ENCODE measurements around the gene UBQLN1. TPM values are rescaled to one million over a fixed set of nuclear protein-coding genes. Genes with fewer than 3 reads are reported as not detected.

UBQLN1 gene
- total and polyA plus RNA-seq, 9 of the 15 experiments (the other 6 are each of a cell fraction or from before 2014, with no cell fraction given): 7.5 to 120 (median 52.8) TPM

- Histone ChIP-seq H4K20me1 (replicated peaks; ENCODE audit: control insufficient read depth, insufficient read depth, low read length) (no peaks in the 10 kb centered on the region), H3K4me3 (no peak overlapping the region), H3K9me1 (ENCODE audit: control insufficient read depth, insufficient read depth, low read length) (no peaks in the 10 kb centered on the region), H3K79me2 (ENCODE audit: control insufficient read depth, insufficient read depth, low read length) (peaks cover 49% of the 10 kb centered on the region), H3K9ac (ENCODE audit: insufficient read depth in 1 of 2, low read depth in 2 of 2, low read length in 2 of 2) (no peak overlapping the region), H3K27ac (ENCODE audit: extremely low read depth, low read depth, low read length) (no peak overlapping the region), H3K4me2 (ENCODE audit: insufficient read depth, low read length) (no peak overlapping the region), H3K9me3 (replicated peaks; ENCODE audit: control insufficient read depth, insufficient read depth, low read depth, low read length) (no peaks in the 10 kb centered on the region), H3K27me3 (ENCODE audit: control insufficient read depth in 2 of 2, insufficient read depth in 2 of 2, low read length in 2 of 2) (no peaks in the 10 kb centered on the region), H2AFZ (ENCODE audit: low read depth, low read length) (no peak overlapping the region), H3K4me1 (replicated peaks in 1 of 2; ENCODE audit: control insufficient read depth in 2 of 2, insufficient read depth in 2 of 2, low read length in 2 of 2) (no peaks in the 10 kb centered on the region), H3K36me3 (ENCODE audit: control insufficient read depth, insufficient read depth, low read length) (peaks cover 86% of the 10 kb centered on the region)
- in situ Hi-C loops (cut with MboI): no loop called here
- ChIA-PET POLR2A (interaction anchor here (0.7 kb wide), 1 partner anchor 11 kb away, joined by 3 read pairs; no protein-coding TSS in a partner anchor), CTCF (ENCODE audit: low intra/inter-chr PET ratio) (no interaction called here)
- intact Hi-C loops (cut with micrococcal nuclease): no loop called here
- WGBS (ENCODE audit: insufficient coverage, low coverage, missing lambda C conversion rate): 100% methylated on average over 3 of the region's 3 CpGs
- DNase-seq (ENCODE audit: extremely low read depth in 1 of 4, low spot score in 3 of 4) (no peak), FAIRE-seq (no peak), ATAC-seq (no peak)
- no TSS peak for BruUV-seq (replicated peaks)
- TF ChIP-seq SMARCE1 (IDR thresholded peaks at IDR 0.05): no peak
- no peak for TF ChIP-seq BRCA1 (IDR thresholded peaks at IDR 0.05)
- TF ChIP-seq BRCA1 (CRISPR knock-in tag; IDR thresholded peaks at IDR 0.05): no peak
- TF ChIP-seq ZNF217 (CRISPR knock-in tag; IDR thresholded peaks at IDR 0.05): no peak
- TF ChIP-seq ZNF124 (CRISPR knock-in tag; IDR thresholded peaks at IDR 0.05): no peak
- TF ChIP-seq RCOR1 (IDR thresholded peaks at IDR 0.05; ENCODE audit: borderline replicate concordance in 1 of 2, low read depth in 2 of 2, low read length in 2 of 2): no peak
- no peak for TF ChIP-seq ZNF740 (CRISPR knock-in tag; IDR thresholded peaks at IDR 0.05)
- TF ChIP-seq ZNF740 (tag; IDR thresholded peaks at IDR 0.05): no peak
- TF ChIP-seq ZKSCAN3 (CRISPR knock-in tag; IDR thresholded peaks at IDR 0.05): no peak
- no peak for TF ChIP-seq FOXO4 (CRISPR knock-in tag; IDR thresholded peaks at IDR 0.05)
- TF ChIP-seq ZNF589 (CRISPR knock-in tag; IDR thresholded peaks at IDR 0.05; ENCODE audit: low read depth): no peak
- no peak for TF ChIP-seq SAFB (IDR thresholded peaks at IDR 0.05; ENCODE audit: borderline replicate concordance, low read depth, low read length)
- no peak for TF ChIP-seq KAT2B (IDR thresholded peaks at IDR 0.05; ENCODE audit: low read depth, low read length)
- no peak for TF ChIP-seq NONO (IDR thresholded peaks at IDR 0.05; ENCODE audit: low read depth in 2 of 2, low read length in 1 of 2)
- TF ChIP-seq BRD4 (IDR thresholded peaks at IDR 0.05): no peak
Measured at GRCh38 chr9:83677596-83677995, 30.2 kb downstream of the UBQLN1 start.

Data from K562 (cell line).